Tibial nerve (tissue), 4 donors: Measurements from ENCODE around the gene SIPA1L3. TPM values are rescaled to one million over a fixed set of nuclear protein-coding genes. Genes with fewer than 3 reads are reported as not detected.

Source experiments
- DNase-seq, 2 donors: peaks; one replicate each; pipeline ENCODE4 v3.0.0-alpha.2; 2019; ENCODE audit warnings: low spot score in 2 of 2
- H3K27ac ChIP-seq, 4 donors: fragments of 200-600 bp; sonication (generic) in 3 of 4; one replicate each; pipeline ENCODE4 v1.5.1; 2017 to 2019; ENCODE audit warnings: mild to moderate bottlenecking in 1 of 4
- H3K27me3 ChIP-seq, 2 donors: fragments of 200-600 bp; sonication (generic) in 1 of 2; one replicate each; pipeline versions ENCODE4 v1.5.1 to v1.6.0; 2017 to 2019
- H3K36me3 ChIP-seq, 3 donors: fragments of 200-600 bp; sonication (generic); one replicate each; pipeline ENCODE4 v1.5.1; 2018 to 2019
- H3K4me1 ChIP-seq, 4 donors: fragments of 200-600 bp; sonication (generic) in 3 of 4; one replicate each; pipeline ENCODE4 v1.5.1; 2017 to 2019
- H3K4me3 ChIP-seq, 4 donors: fragments of 200-600 bp; sonication (generic) in 3 of 4; one replicate each; pipeline ENCODE4 v1.5.1; 2017 to 2019; ENCODE audit warnings: mild to moderate bottlenecking in 1 of 4, moderate library complexity in 1 of 4
- H3K9me3 ChIP-seq, 4 donors: fragments of 200-600 bp; sonication (generic) in 3 of 4; one replicate each; pipeline ENCODE4 v1.5.1; 2017 to 2019
- CTCF ChIP-seq, 5 experiments: fragments of 200-600 bp in 3 of 5; fragments of 450-650 bp in 2 of 5; sonication (generic) in 3 of 5; IDR thresholded peaks; one replicate each; pipeline ENCODE4 v1.5.1; 2016 to 2019; ENCODE audit warnings: antibody characterized with exemption in 5 of 5, mild to moderate bottlenecking in 3 of 5, moderate library complexity in 2 of 5
- EP300 ChIP-seq, 2 donors: sonication (generic); formaldehyde crosslinking; IDR thresholded peaks; one replicate each; pipeline ENCODE4 v1.6.1; 2017; ENCODE audit warnings: antibody characterized with exemption in 2 of 2, mild to moderate bottlenecking in 1 of 2
- POLR2A ChIP-seq, 2 donors: fragments of 450-650 bp; IDR thresholded peaks; one replicate each; pipeline ENCODE4 v1.6.1; 2017; ENCODE audit warnings: antibody characterized with exemption in 2 of 2, mild to moderate bottlenecking in 2 of 2, moderate library complexity in 2 of 2
- WGBS, 2 donors: methylation state at CpG; one replicate each; pipeline ENCODE4 v1.1.5; 2018; 5-methylcytosine and 5-hydroxymethylcytosine counted together
- total RNA-seq, 4 donors: library from RNA; depleted of rRNA; stranded (reverse); fragments of >200 nt; gene quantifications; one replicate each; pipeline ENCODE4 v1.1.0, GENCODE V29; 2016

SIPA1L3 gene
- total RNA-seq, 4 donors from 2014 or later = 8.3 to 43.9 (median 17.0) TPM

- Histone ChIP-seq H3K9me3 (no peaks in the 10 kb centered on the region), H3K4me1 (peaks cover 0 to 30% (median 17%) of the 10 kb centered on the region in 4 donors), H3K27me3 (no peaks in the 10 kb centered on the region), H3K4me3 (peak overlapping the region in 3 of 4 donors; percentile 13 to 56 (median 43)), H3K27ac (peak overlapping the region; percentile 77 to 94 (median 84)), H3K36me3 (no peaks in the 10 kb centered on the region)
- DNase-seq = no peak
- 47 to 48% methylated on average over 8 of the region's 8 CpGs for WGBS, 2 donors
- TF ChIP-seq CTCF (IDR thresholded peaks at IDR 0.05) (no peak), EP300 (IDR thresholded peaks at IDR 0.05) (no peak), POLR2A (IDR thresholded peaks at IDR 0.05) (no peak)
Measured at GRCh38 chr19:38005224-38005614, 98.2 kb downstream of the SIPA1L3 start.

- no peaks in the 10 kb centered on the region for H3K27me3 ChIP-seq
- 87 to 94% methylated on average over 20 of the region's 20 CpGs for WGBS, 2 donors
- no peak for TF ChIP-seq POLR2A (IDR thresholded peaks at IDR 0.05)
- no peaks in the 10 kb centered on the region for H3K9me3 ChIP-seq
- no peak overlapping the region for H3K4me3 ChIP-seq
- DNase-seq = no peak
- peaks cover 0 to 30% (median 17%) of the 10 kb centered on the region in 4 donors for H3K4me1 ChIP-seq
- H3K27ac ChIP-seq = no peak overlapping the region
- H3K36me3 ChIP-seq = no peaks in the 10 kb centered on the region
Measured at GRCh38 chr19:38006361-38007045, 99.5 kb downstream of the SIPA1L3 start.

GRCh38 chr19:38009650-38010242 is 102.7 kb downstream of the SIPA1L3 start:
- DNase-seq = no peak
- no peak overlapping the region for H3K4me3 ChIP-seq
- H3K27me3 ChIP-seq = no peaks in the 10 kb centered on the region
- 87 to 90% methylated on average over 9 of the region's 9 CpGs for WGBS, 2 donors
- H3K9me3 ChIP-seq = no peaks in the 10 kb centered on the region
- no peak for TF ChIP-seq EP300 (IDR thresholded peaks at IDR 0.05)
- no peaks in the 10 kb centered on the region for H3K36me3 ChIP-seq
- H3K4me1 ChIP-seq = peaks cover 0 to 19% (median 8%) of the 10 kb centered on the region in 4 donors
- no peak overlapping the region for H3K27ac ChIP-seq

GRCh38 chr19:38011426-38011825 is 104.4 kb downstream of the SIPA1L3 start:
- no peaks in the 10 kb centered on the region for H3K9me3 ChIP-seq
- WGBS, 2 donors = 71 to 89% methylated on average over 3 of the region's 3 CpGs
- no peak for TF ChIP-seq EP300 (IDR thresholded peaks at IDR 0.05)
- no peak for TF ChIP-seq CTCF (IDR thresholded peaks at IDR 0.05)
- no peak for TF ChIP-seq POLR2A (IDR thresholded peaks at IDR 0.05)
- no peak overlapping the region for H3K27ac ChIP-seq
- no peaks in the 10 kb centered on the region for H3K36me3 ChIP-seq
- no peaks in the 10 kb centered on the region for H3K27me3 ChIP-seq
- no peak overlapping the region for H3K4me3 ChIP-seq
- DNase-seq = no peak
- peaks cover 0 to 8% (median 0%) of the 10 kb centered on the region in 4 donors for H3K4me1 ChIP-seq

GRCh38 chr19:38012290-38012689 is 105.3 kb downstream of the SIPA1L3 start:
- H3K27ac ChIP-seq = no peak overlapping the region
- WGBS, 2 donors = 75 to 80% methylated on average over 5 of the region's 5 CpGs
- no peak for DNase-seq
- no peak for TF ChIP-seq POLR2A (IDR thresholded peaks at IDR 0.05)
- no peak for TF ChIP-seq CTCF (IDR thresholded peaks at IDR 0.05)
- no peak for TF ChIP-seq EP300 (IDR thresholded peaks at IDR 0.05)
- H3K9me3 ChIP-seq = no peaks in the 10 kb centered on the region
- peaks cover 0 to 8% (median 0%) of the 10 kb centered on the region in 4 donors for H3K4me1 ChIP-seq
- no peaks in the 10 kb centered on the region for H3K27me3 ChIP-seq
- H3K4me3 ChIP-seq = no peak overlapping the region
- H3K36me3 ChIP-seq = no peaks in the 10 kb centered on the region

GRCh38 chr19:38012944-38013343 is 105.9 kb downstream of the SIPA1L3 start:
- no peaks in the 10 kb centered on the region for H3K9me3 ChIP-seq
- peaks cover 0 to 8% (median 0%) of the 10 kb centered on the region in 4 donors for H3K4me1 ChIP-seq
- no peak overlapping the region for H3K27ac ChIP-seq
- TF ChIP-seq CTCF (IDR thresholded peaks at IDR 0.05) (no peak), POLR2A (IDR thresholded peaks at IDR 0.05) (no peak), EP300 (IDR thresholded peaks at IDR 0.05) (no peak)
- DNase-seq = no peak
- H3K36me3 ChIP-seq = no peaks in the 10 kb centered on the region
- no peaks in the 10 kb centered on the region for H3K27me3 ChIP-seq
- 69 to 72% methylated on average over 5 of the region's 5 CpGs for WGBS, 2 donors
- H3K4me3 ChIP-seq = no peak overlapping the region
